Islet precursor cell (in vitro differentiated cells): ENCODE measurements around the gene MDM1.

Experiments used
- DNase-seq: peaks from one replicate; pipeline ENCODE4 v3.0.0-alpha.2; 2018

Gene MDM1

GRCh38 chr12:68319988-68320623, 12.1 kb downstream of the MDM1 start:
- DNase-seq: peak; percentile 79

DNA sequence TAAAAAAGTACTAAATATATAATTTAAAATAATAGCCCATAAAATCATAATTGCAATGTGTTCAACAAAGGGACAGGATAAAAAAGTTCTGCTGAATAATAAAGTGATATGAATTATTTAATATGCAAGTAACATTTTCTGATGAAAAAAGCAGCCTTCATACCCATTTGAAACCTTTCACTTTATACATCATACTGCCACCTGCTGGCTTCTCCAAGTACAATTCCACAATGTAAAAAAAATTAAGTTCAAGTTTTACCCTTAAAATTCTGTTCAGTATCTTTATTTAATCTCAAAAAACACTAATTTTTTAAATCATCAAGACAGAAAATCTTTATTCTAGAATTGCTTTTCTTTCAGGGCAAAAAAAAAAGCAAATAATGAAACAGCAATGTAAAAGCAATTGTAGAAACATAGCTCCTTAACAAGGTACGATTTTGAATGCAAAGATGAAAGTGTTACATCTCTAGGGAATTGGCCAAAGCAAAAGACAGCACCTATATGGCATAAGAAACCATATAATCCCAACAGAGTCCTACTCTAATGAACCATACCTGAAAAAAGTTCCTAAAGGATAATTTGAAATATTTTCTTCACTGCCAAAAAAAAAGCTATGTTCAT, 15.0 kb downstream of the MDM1 start:
- no peak for DNase-seq

- no peak for DNase-seq
These were observed 21.8 kb downstream of the MDM1 start for GRCh38 chr12:68310370-68310769.

- no peak for DNase-seq
These were observed 25.6 kb downstream of the MDM1 start for GRCh38 chr12:68306564-68306963.

GRCh38 chr12:68305278-68305677, 26.9 kb downstream of the MDM1 start:
- DNase-seq: no peak

DNA sequence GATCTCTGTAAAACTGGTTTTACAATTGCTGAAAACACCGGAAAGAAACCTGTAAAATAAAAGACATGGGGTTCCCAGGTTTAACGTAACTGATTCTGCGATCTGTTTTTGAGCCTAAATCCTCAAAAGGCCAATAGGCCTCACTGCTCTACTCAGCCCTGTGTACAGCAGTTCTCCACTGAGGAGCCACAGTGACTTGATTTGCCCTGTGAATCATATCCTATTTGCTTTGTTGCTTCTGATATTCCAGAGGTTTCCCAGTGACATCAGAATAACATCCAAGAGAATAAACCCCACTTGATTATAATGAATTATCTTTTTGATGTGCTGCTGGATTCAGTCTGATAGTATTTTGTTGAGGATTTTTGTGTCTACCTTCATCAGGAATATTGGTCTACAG, 27.5 kb downstream of the MDM1 start:
- DNase-seq: no peak

GRCh38 chr12:68303850-68304249, 28.3 kb downstream of the MDM1 start:
- no peak for DNase-seq

GRCh38 chr12:68297929-68298328, 34.2 kb downstream of the MDM1 start:
- no peak for DNase-seq

DNA sequence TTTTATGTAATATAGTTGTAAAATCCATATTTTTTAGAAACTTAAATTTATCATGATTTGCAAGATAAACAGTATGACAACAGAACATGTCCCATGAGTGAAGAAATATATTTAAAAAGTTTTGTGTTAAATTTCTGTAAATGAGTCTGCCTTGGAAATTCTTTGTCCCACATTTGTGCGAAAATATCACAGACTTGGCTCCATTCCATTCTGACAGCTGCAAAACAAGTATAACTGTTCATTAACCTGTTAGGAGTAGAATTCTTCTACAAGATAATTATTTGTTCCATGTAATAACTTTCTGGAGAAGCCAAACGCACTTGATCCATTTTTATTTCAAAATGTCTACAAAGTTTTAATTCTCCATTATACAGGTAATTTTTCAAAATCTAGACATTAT, 37.9 kb downstream of the MDM1 start:
- no peak for DNase-seq

DNA sequence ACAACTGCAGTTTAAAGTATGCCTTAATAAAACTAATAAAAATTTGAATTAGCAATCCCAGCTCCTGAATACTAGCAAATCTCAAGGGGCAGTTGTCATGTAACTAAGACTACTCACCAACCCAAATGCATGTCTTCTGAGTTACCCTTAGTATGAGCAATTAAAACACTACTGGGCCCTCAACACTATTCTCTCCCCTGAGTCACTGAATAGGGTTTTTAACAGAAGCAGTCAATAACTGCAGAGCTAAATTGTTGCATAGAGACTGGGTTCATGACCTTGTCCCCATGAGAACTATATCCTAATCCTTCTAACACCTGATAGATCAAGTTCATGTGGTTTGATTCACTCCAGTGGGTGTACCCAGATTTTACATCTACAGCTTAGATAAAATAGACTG, 38.8 kb downstream of the MDM1 start:
- DNase-seq: no peak

GRCh38 chr12:68292151-68292943, 39.8 kb downstream of the MDM1 start:
- DNase-seq: no peak

- no peak for DNase-seq
These were observed 40.6 kb downstream of the MDM1 start for GRCh38 chr12:68291396-68292036.

DNA sequence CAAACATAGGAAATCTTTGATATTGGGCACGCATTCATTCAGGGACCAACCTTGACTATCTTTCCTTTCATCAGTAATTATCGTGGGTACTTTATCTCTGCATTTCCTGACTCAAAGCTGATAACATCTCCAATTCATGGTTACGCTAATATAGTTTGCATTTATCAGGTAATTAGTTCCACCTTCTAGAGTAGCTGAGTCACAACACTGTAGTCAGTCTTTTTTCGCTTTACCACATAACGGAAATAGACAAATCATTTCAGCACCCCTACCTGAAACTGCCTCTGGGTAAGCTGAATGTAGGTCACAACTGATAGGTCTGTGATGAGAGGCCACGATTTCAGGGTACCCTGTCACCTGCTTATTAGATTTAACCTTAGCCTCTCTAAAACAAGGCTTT, 42.0 kb downstream of the MDM1 start:
- peak; percentile 24 for DNase-seq

GRCh38 chr12:68287106-68287505, 45.1 kb downstream of the MDM1 start:
- DNase-seq: peak; percentile 4

DNA sequence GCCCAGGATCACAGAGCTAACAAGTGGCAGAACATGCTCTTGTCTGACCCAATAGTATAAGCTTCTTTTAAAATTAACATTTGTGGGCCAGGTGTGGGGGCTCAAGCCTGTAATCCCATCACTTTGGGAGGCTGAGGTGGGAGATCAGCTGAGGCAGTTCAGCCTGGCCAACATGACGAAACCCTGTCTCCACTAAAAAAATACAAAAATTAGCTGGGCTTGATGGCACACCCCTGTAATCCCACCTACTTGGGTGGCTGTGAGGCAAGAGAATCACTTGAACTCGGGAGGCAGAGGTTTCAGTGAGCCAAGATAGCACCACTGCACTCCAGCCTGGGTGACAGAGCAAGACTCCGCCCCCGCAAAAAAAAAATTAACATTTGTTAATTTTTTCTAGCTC, 45.8 kb downstream of the MDM1 start:
- peak; percentile 29 for DNase-seq

DNA sequence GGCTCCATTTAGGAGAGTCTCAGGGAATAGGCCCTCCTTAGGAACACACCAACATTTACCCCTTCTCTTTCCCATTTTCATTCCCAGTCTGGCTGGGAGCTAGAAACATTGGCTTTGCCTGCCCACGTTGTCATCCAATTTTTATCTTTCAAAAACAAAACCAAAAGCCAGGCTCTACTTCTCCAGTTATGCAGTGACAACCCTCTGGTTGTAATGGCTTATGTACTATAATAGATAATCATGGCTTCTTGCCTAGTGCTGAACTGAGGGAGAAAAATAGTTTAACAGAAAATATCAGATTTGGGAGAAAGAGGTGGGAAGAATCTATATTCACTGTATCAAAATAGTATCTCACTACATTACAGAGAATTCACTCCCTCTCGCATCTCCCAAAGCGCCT, 46.6 kb downstream of the MDM1 start:
- no peak for DNase-seq

DNA sequence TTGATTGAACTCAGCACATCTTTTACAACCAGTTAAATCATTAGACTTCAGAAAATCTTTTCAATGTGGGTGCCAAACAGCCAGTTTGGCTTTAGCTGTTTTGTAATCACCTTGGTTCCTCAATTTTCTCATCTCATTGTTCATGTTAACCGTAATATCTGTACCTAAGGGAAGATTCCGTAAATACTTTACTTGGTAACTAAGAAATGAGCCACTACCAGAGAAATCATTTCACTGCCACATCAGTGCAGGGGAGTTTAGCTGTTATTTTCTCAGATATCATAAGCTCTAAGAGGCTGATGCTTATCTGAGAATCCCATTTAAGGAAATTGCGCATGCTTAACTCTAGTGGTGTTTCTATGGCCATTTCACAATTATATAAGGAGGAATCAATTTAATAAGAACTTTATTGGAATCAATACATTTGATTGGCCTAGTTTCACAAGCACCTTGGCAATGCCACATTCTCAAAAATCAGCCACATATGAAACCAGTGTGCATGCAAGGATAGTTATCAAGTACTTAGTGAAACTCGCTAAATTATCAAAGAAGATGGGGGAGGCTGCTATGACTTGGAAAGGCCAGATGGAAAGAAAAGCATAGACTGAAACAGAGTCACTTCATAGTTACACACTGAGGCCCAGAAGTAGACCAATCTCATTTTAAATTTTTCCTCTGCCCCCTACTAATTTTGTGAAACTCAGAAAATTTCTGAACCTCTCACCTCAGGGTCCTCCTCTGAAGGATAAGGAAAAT, 50.7 kb downstream of the MDM1 start:
- no peak for DNase-seq

DNA sequence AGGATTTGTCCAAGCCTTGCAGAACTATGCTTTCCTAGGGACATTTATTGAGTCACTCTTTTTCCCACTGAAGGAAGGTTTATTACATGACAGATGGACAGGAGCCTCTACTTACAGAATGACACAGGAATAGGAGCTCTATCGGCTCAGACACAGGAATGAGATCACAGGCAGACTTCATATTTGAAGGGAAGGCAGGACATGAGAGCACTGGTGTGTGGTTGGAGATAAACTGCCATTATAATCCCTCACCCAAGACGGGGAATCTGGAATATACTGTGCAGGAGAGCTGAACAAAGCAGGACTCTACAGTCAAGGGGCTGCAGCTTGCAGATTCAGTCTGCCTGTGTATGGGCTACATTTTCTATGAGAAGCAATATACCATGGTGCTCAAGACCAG, 51.9 kb downstream of the MDM1 start:
- DNase-seq: no peak

GRCh38 chr12:68279227-68280054, 52.7 kb downstream of the MDM1 start:
- no peak for DNase-seq

DNA sequence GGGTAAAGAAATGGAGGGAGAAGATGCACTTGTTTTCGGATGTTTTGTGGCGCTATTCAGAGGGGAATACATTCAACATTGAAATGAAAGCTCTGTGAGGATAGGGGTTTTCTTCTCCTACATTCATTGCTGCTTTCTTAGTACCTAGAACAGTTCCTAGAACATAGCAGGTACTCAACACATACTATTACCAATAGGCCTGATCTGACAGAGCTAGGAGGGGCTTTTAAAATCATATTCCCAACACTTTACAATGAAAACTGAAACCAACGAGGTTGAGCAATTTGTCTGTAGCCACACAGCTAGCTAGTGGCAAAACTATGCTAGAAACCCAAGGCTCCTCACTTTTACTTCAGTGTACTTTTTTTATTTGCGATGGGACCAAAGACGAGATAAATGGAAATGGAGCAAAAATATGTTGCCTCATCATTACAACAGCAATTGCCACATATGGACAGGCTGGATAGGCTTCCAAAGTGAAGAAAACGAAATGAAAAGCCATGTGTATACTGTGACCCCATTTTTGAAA, 55.7 kb downstream of the MDM1 start:
- DNase-seq: no peak

DNA sequence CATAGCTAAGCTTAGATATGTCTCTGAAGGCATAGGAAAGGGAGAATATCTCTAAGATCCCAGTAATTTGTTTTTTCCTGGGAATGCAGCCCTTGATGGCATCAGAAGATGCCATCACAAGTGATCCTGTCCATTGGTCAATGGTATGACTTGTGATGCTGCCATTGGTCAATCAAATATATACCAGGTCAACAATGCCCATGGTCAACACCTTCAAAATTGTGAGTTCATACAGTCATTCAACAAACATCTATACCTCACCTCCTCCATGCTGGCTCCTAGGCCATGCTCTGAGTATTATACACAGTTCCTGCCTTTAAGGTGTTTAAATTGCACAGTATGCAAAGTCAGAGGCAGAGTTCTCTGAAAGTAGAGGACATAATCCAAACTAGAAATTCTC, 59.4 kb downstream of the MDM1 start:
- no peak for DNase-seq

GRCh38 chr12:68271346-68271745, 60.8 kb downstream of the MDM1 start:
- DNase-seq: no peak
